H1 (cell line): Measurements from ENCODE around the gene RABL6. TPM values are rescaled to one million over a fixed set of nuclear protein-coding genes. Genes with fewer than 3 reads are reported as not detected.
"Not testable (repeated sequence)": the region's sequence is repeated elsewhere in the genome, so short reads cannot be mapped to it uniquely, and the experiment has no call there.

ENCODE experiments used
- CTCF ChIA-PET: fragments of 300-600 bp; sonication (Branson Sonifier 250); formaldehyde crosslinking; loops from one replicate; lab custom pipeline; 2021; ENCODE audit not compliant: partially characterized antibody; lab: Charles Lee
- POLR2A ChIA-PET: fragments of 300-600 bp; sonication (Branson Sonifier 250); formaldehyde crosslinking; loops from one replicate; lab custom pipeline; 2021; ENCODE audit warnings: inconsistent platforms; ENCODE audit not compliant: partially characterized antibody; lab: Charles Lee
- DNase-seq, 2 experiments: peaks; one replicate each; pipeline versions ENCODE4 v3.0.0 to v3.0.0-alpha.2; 2010 to 2022; ENCODE audit warnings: low spot score in 2 of 2, low read depth in 1 of 2, mixed read lengths in 1 of 2
- FAIRE-seq: peaks from 2 replicates; lab custom pipeline; 2011; peaks lifted over from hg19 to GRCh38; lab: Jason Lieb, UNC
- H2AFZ ChIP-seq: 2 replicates; pipeline ENCODE4 v1.8.1; 2012; ENCODE audit warnings: low read length, inconsistent platforms
- H2AK5ac ChIP-seq: 2 replicates; pipeline ENCODE4 v1.6.1; 2013; ENCODE audit warnings: low read depth, low read length
- H2BK120ac ChIP-seq: replicated peaks from 2 replicates; pipeline ENCODE3; 2013; ENCODE audit warnings: low read depth, low read length, inconsistent platforms
- H2BK12ac ChIP-seq: 2 replicates; pipeline ENCODE4 v1.6.1; 2013; ENCODE audit warnings: low read depth, low read length
- H2BK15ac ChIP-seq: 2 replicates; pipeline ENCODE4 v1.6.1; 2013; ENCODE audit warnings: low read length
- H2BK20ac ChIP-seq: 2 replicates; pipeline ENCODE4 v1.6.1; 2013; ENCODE audit warnings: low read length
- H2BK5ac ChIP-seq: 2 replicates; pipeline ENCODE4 v1.6.1; 2013; ENCODE audit warnings: low read depth, low read length
- H3K14ac ChIP-seq: 2 replicates; pipeline ENCODE4 v1.6.1; 2013; ENCODE audit warnings: inconsistent platforms; ENCODE audit not compliant: insufficient read length
- H3K18ac ChIP-seq: 2 replicates; pipeline ENCODE4 v1.6.1; 2013; ENCODE audit warnings: low read length; ENCODE audit errors: extremely low read depth
- H3K23ac ChIP-seq: 2 replicates; pipeline ENCODE4 v1.6.1; 2013; ENCODE audit warnings: inconsistent platforms; ENCODE audit not compliant: insufficient read length
- H3K23me2 ChIP-seq: 2 replicates; pipeline ENCODE4 v1.6.1; 2013; ENCODE audit warnings: low read depth, low read length
- H3K27ac ChIP-seq: 2 replicates; pipeline ENCODE4 v1.6.1; 2011; ENCODE audit warnings: low read depth, low read length, inconsistent platforms
- H3K27me3 ChIP-seq, 4 experiments: replicated peaks in 1 of 4; 1 replicate in 1 of 4; 2 replicates in 3 of 4; pipeline versions ENCODE4 v1.6.1 to v1.8.1; 2011 to 2013; ENCODE audit warnings: low read length in 3 of 4, mild to moderate bottlenecking in 3 of 4, inconsistent platforms in 2 of 4, mixed read lengths in 2 of 4, moderate library complexity in 1 of 4; ENCODE audit not compliant: control insufficient read depth in 3 of 4, insufficient read depth in 3 of 4; ENCODE audit errors: extremely low read depth in 1 of 4
- H3K36me3 ChIP-seq, 4 experiments: 2 replicates each; pipeline versions ENCODE4 v1.6.1 to v1.8.1; 2011 to 2013; ENCODE audit warnings: mild to moderate bottlenecking in 4 of 4, low read length in 3 of 4, moderate library complexity in 2 of 4, control low read depth in 1 of 4, inconsistent platforms in 1 of 4; ENCODE audit not compliant: insufficient read depth in 4 of 4, control insufficient read depth in 2 of 4
- H3K4ac ChIP-seq: replicated peaks from 2 replicates; pipeline ENCODE3; 2013; ENCODE audit warnings: low read length, low read depth, mixed read lengths, inconsistent platforms; ENCODE audit not compliant: insufficient read length
- H3K4me1 ChIP-seq, 4 experiments: replicated peaks in 1 of 4; 1 replicate in 1 of 4; 2 replicates in 3 of 4; pipeline versions ENCODE4 v1.6.1 to v1.8.1; 2011 to 2013; ENCODE audit warnings: low read length in 3 of 4, inconsistent platforms in 2 of 4, mixed read lengths in 1 of 4; ENCODE audit not compliant: insufficient read depth in 4 of 4, control insufficient read depth in 3 of 4
- H3K4me2 ChIP-seq, 2 experiments: 2 replicates each; pipeline versions ENCODE4 v1.6.1 to v1.8.1; 2011 to 2013; ENCODE audit warnings: low read depth in 2 of 2, low read length in 2 of 2, control low read depth in 1 of 2, inconsistent platforms in 1 of 2, mild to moderate bottlenecking in 1 of 2; ENCODE audit not compliant: insufficient read depth in 1 of 2
- H3K4me3 ChIP-seq, 4 experiments: fragments of 200-600, 300-600 bp in 1 of 4; sonication (generic), shearing (Covaris generic), sonication (Bioruptor Twin) in 1 of 4; 2 replicates each; pipeline versions ENCODE4 v1.5.1 to v1.8.1; 2011 to 2016; ENCODE audit warnings: low read length in 4 of 4, low read depth in 3 of 4, control low read depth in 2 of 4, inconsistent platforms in 2 of 4, mild to moderate bottlenecking in 2 of 4, mixed read lengths in 1 of 4, moderate library complexity in 1 of 4; ENCODE audit not compliant: insufficient read depth in 2 of 4; ENCODE audit errors: extremely low read depth in 1 of 4
- H3K56ac ChIP-seq: replicated peaks from 2 replicates; pipeline ENCODE3; 2013; ENCODE audit warnings: low read depth, mild to moderate bottlenecking, mixed read lengths, low read length, inconsistent platforms; ENCODE audit not compliant: insufficient read length
- H3K79me1 ChIP-seq: 2 replicates; pipeline ENCODE4 v1.6.1; 2013; ENCODE audit warnings: low read depth, low read length, control low read depth
- H3K79me2 ChIP-seq, 2 experiments: 2 replicates each; pipeline versions ENCODE4 v1.6.1 to v1.8.1; 2012 to 2013; ENCODE audit warnings: low read length in 2 of 2, mild to moderate bottlenecking in 2 of 2, inconsistent platforms in 1 of 2; ENCODE audit not compliant: insufficient read depth in 2 of 2, control insufficient read depth in 1 of 2
- H3K9ac ChIP-seq, 4 experiments: replicated peaks in 1 of 4; 1 replicate in 1 of 4; 2 replicates in 3 of 4; pipeline versions ENCODE4 v1.6.1 to v1.8.1; 2011 to 2013; ENCODE audit warnings: low read depth in 3 of 4, low read length in 3 of 4, control low read depth in 2 of 4, mild to moderate bottlenecking in 2 of 4, moderate library complexity in 2 of 4, inconsistent platforms in 1 of 4; ENCODE audit errors: extremely low read depth in 1 of 4
- H3K9me3 ChIP-seq, 2 experiments: 2 replicates each; pipeline versions ENCODE4 v1.6.1 to v1.8.1; 2012 to 2013; ENCODE audit warnings: mild to moderate bottlenecking in 2 of 2, moderate library complexity in 2 of 2, control low read depth in 1 of 2, inconsistent platforms in 1 of 2, low read depth in 1 of 2, low read length in 1 of 2, mixed read lengths in 1 of 2; ENCODE audit not compliant: insufficient read depth in 2 of 2
- H4K20me1 ChIP-seq, 2 experiments: replicated peaks in 1 of 2; 2 replicates each; pipeline versions ENCODE3 to v1.8.1; 2011 to 2013; ENCODE audit warnings: inconsistent platforms in 2 of 2, low read length in 2 of 2, mild to moderate bottlenecking in 1 of 2; ENCODE audit not compliant: insufficient read depth in 2 of 2, control insufficient read depth in 1 of 2
- H4K5ac ChIP-seq: 2 replicates; pipeline ENCODE4 v1.6.1; 2013; ENCODE audit warnings: low read length, low read depth, mixed read lengths, inconsistent platforms; ENCODE audit not compliant: insufficient read length
- H4K8ac ChIP-seq: 2 replicates; pipeline ENCODE4 v1.8.0; 2013; ENCODE audit warnings: mild to moderate bottlenecking, moderate library complexity, low read length, inconsistent platforms; ENCODE audit not compliant: insufficient read depth; ENCODE audit errors: extremely low read depth
- H4K91ac ChIP-seq: replicated peaks from 2 replicates; pipeline ENCODE3; 2013; ENCODE audit warnings: low read length, mixed read lengths, inconsistent platforms; ENCODE audit not compliant: insufficient read length
- GABPA ChIP-seq: IDR thresholded peaks from 2 replicates; pipeline ENCODE4 v1.6.1; 2011; ENCODE audit warnings: mild to moderate bottlenecking, low read length, moderate library complexity, borderline replicate concordance; ENCODE audit not compliant: insufficient read depth
- WGBS, 2 experiments: shearing (Covaris generic) in 1 of 2; methylation state at CpG; one replicate each; pipeline versions ENCODE4 v1.1.6 to v1.1.7; 2013 to 2015; ENCODE audit warnings: low lambda C conversion rate in 2 of 2, mixed read lengths in 2 of 2, inconsistent platforms in 1 of 2, low coverage in 1 of 2, missing lambda C conversion rate in 1 of 2; ENCODE audit not compliant: insufficient replicate concordance in 2 of 2, insufficient coverage in 1 of 2, insufficient read length in 1 of 2; ENCODE audit errors: extremely low coverage in 1 of 2, missing lambda C conversion rate in 1 of 2; 5-methylcytosine and 5-hydroxymethylcytosine counted together
- polyA plus RNA-seq, 7 experiments: library from polyadenylated mRNA; depleted of rRNA in 3 of 7; stranded (reverse) in 5 of 7; unstranded in 2 of 7; fragments of >200 nt in 5 of 7; fragments of 200-250 nt in 2 of 7; gene quantifications; 1 replicate in 5 of 7; 2 replicates in 1 of 7; 4 replicates in 1 of 7; pipeline versions ENCODE4 v1.2.1 to v1.2.3, GENCODE V29; 2011 to 2013; ENCODE audit warnings: missing spikeins in 2 of 7, mixed read lengths in 2 of 7
- total RNA-seq: library from RNA; stranded (reverse); fragmentation: NEBNext Ultra II Directional; extraction: Animal tissue kit (Norgen Biotek cat#: 25700); gene quantifications from 2 replicates; pipeline ENCODE4 v1.2.1, GENCODE V29; 2021
- TF ChIP-seq, protein P1 (sequence below), 3 experiments: IDR thresholded peaks; 1 replicate in 2 of 3; 2 replicates in 1 of 3; pipeline versions ENCODE4 v1.5.1 to v1.6.1; 2011; ENCODE audit warnings: low read length in 3 of 3, mild to moderate bottlenecking in 3 of 3, inconsistent platforms in 2 of 3, low read depth in 1 of 3, moderate library complexity in 1 of 3; ENCODE audit not compliant: insufficient read depth in 1 of 3; ENCODE audit errors: control extremely low read depth in 1 of 3
- TF ChIP-seq, protein P2 (sequence below): IDR thresholded peaks from 2 replicates; pipeline ENCODE4 v1.6.1; 2012; ENCODE audit warnings: inconsistent platforms

Gene RABL6
- total and polyA plus RNA-seq, 2 of the 8 experiments (the other 6 are each of a cell fraction or from before 2014, with no cell fraction given), result 70.1 to 130 TPM

DNA sequence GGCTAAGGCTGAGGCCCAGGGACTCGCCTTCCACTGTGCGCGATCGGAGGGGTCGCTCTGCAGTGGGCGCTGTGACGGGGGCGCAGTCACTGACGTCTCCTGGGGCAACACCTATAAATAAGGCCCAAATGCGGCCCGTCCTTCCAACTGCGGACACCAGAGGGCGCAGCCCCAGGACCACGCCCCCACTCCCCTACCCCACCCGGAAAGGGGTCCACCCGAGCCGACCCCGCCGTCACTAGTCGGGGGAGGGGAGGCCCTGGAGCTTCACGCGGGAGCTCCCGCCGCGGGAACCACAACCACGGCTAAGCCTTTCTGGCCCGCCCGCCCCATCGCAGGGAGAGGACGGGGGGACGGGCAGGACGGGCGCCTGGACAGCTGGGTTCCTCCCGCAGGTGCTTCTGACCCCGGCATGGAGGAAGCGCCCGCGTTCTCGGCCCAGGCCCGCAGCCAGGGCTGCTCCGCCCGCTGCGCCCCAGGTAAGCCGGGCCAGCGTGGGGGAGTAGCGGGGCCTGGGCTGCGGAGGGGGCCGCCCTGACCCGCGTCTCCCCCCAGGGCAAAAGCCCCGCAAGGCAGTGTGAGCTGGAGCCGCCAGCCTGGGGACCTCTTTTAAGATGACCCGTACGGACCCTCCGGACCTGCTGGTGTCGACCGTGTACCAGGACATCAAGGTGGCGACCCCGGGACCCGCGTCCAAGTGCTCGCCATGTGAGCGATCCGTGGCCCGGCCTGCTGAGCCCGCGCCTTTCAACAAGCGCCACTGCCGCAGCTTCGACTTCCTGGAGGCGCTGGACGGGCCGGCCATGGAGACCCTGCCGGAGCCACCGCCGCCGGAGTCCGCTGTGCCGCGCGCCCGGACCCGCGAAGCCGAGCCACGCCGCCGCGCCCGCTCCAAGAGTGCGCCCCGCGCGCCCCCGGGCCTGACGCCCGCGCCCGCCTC lies 36.3 kb downstream of the RABL6 start:
- not testable (repeated sequence) for H2BK20ac ChIP-seq, FAIRE-seq, H3K14ac ChIP-seq, H2BK12ac ChIP-seq, H3K27ac ChIP-seq, H4K5ac ChIP-seq, H3K79me2 ChIP-seq, H2BK5ac ChIP-seq, H3K23ac ChIP-seq, H3K9me3 ChIP-seq, H3K9ac ChIP-seq, H4K91ac ChIP-seq, H2AK5ac ChIP-seq, H3K79me1 ChIP-seq, H2BK15ac ChIP-seq, H2AFZ ChIP-seq, H4K20me1 ChIP-seq, H3K56ac ChIP-seq, H3K4ac ChIP-seq, H2BK120ac ChIP-seq, H3K18ac ChIP-seq
- TF ChIP-seq, protein P1, sequence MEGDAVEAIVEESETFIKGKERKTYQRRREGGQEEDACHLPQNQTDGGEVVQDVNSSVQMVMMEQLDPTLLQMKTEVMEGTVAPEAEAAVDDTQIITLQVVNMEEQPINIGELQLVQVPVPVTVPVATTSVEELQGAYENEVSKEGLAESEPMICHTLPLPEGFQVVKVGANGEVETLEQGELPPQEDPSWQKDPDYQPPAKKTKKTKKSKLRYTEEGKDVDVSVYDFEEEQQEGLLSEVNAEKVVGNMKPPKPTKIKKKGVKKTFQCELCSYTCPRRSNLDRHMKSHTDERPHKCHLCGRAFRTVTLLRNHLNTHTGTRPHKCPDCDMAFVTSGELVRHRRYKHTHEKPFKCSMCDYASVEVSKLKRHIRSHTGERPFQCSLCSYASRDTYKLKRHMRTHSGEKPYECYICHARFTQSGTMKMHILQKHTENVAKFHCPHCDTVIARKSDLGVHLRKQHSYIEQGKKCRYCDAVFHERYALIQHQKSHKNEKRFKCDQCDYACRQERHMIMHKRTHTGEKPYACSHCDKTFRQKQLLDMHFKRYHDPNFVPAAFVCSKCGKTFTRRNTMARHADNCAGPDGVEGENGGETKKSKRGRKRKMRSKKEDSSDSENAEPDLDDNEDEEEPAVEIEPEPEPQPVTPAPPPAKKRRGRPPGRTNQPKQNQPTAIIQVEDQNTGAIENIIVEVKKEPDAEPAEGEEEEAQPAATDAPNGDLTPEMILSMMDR (IDR thresholded peaks at IDR 0.05; ENCODE audit: control extremely low read depth in 1 of 3, insufficient read depth in 1 of 3, low read depth in 1 of 3, low read length in 3 of 3), result peak in 2 of 3 experiments; percentile 31 to 34; a peak in 3 of 4 replicates
- TF ChIP-seq GABPA, result peak; percentile 59; the same call in 1 of the 2 replicates
- TF ChIP-seq, protein P2, sequence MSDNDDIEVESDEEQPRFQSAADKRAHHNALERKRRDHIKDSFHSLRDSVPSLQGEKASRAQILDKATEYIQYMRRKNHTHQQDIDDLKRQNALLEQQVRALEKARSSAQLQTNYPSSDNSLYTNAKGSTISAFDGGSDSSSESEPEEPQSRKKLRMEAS, result 0 out of 2 replicates have a peak, but pooled peaks have one; percentile 3
- WGBS, 2 experiments, result 53% methylated on average over 36 of the region's 99 CpGs; no CpG with 5 or more reads in 1 of the 2 experiments
- Histone ChIP-seq H4K8ac (peak overlapping the region; percentile 25; the same call in 1 of the 2 replicates), H3K4me1 (peaks cover 5 to 32% (median 20%) of the 10 kb centered on the region in 4 experiments), H3K4me3 (peak overlapping the region in 1 of 4 experiments; percentile 48; a peak in 2 of 8 replicates), H3K23me2 (peaks cover 11% of the 10 kb centered on the region), H3K36me3 (peaks cover 0 to 11% (median 2%) of the 10 kb centered on the region in 4 experiments; a peak in 2 of 8 replicates), H3K27me3 (peaks cover 2 to 12% (median 7%) of the 10 kb centered on the region in 4 experiments; a peak in 6 of 7 replicates), H3K4me2 (peak overlapping the region; percentile 18 to 40; a peak in 2 of 4 replicates)
- ChIA-PET CTCF (interaction anchor here (0.5 to 8.9 kb wide), 18 partner anchors 11 to 683 kb away, joined by 3 to 131 read pairs (median 4); partner anchors contain the start of gene RABL6), POLR2A (interaction anchor here (1.2 to 20.5 kb wide), 7 partner anchors 7 to 152 kb away, joined by 3 to 248 read pairs (median 9); partner anchors contain the start of genes CLIC3 and MAMDC4)
- DNase-seq, result peak in 1 of 2 experiments; percentile 97
